Vagina (tissue), 2 donors: ENCODE data around the gene ERBB4.

ENCODE experiments used
- POLR2A ChIP-seq, 2 donors: fragments of 450-650 bp; IDR thresholded peaks; one replicate each; pipeline ENCODE4 v1.6.1; 2017; ENCODE audit warnings: antibody characterized with exemption in 2 of 2, mild to moderate bottlenecking in 2 of 2, moderate library complexity in 2 of 2
- TF ChIP-seq, protein P1 (sequence below), 3 experiments: fragments of 450-650 bp in 2 of 3; fragments of 200-600 bp in 1 of 3; sonication (generic) in 1 of 3; IDR thresholded peaks; one replicate each; pipeline ENCODE4 v1.5.1; 2017 to 2019; ENCODE audit warnings: antibody characterized with exemption in 3 of 3, mild to moderate bottlenecking in 2 of 3, moderate library complexity in 2 of 3

DNA sequence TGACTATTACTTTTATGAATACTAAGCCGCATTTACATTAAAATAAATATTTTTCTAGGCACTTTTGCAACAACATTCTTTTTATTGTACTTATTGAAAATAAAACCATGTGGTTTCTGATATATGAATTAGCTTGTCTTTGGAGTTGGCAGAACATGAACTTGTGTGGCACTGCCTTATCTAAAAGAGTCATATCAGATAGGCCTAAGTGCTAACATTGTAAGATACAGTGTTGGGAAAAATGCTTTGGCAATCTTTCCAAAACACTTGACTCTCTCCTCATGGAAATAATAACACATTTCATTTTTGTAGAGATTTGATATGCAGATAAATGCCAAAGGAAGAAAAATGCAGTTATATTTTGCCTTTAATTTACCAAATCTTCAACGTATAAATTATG, 191.7 kb downstream of the ERBB4 start:
- TF ChIP-seq, protein P1, sequence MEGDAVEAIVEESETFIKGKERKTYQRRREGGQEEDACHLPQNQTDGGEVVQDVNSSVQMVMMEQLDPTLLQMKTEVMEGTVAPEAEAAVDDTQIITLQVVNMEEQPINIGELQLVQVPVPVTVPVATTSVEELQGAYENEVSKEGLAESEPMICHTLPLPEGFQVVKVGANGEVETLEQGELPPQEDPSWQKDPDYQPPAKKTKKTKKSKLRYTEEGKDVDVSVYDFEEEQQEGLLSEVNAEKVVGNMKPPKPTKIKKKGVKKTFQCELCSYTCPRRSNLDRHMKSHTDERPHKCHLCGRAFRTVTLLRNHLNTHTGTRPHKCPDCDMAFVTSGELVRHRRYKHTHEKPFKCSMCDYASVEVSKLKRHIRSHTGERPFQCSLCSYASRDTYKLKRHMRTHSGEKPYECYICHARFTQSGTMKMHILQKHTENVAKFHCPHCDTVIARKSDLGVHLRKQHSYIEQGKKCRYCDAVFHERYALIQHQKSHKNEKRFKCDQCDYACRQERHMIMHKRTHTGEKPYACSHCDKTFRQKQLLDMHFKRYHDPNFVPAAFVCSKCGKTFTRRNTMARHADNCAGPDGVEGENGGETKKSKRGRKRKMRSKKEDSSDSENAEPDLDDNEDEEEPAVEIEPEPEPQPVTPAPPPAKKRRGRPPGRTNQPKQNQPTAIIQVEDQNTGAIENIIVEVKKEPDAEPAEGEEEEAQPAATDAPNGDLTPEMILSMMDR (IDR thresholded peaks at IDR 0.05): no peak
- no peak for TF ChIP-seq POLR2A (IDR thresholded peaks at IDR 0.05)
